Breast epithelium (tissue), 4 donors: ENCODE measurements around the gene UBE3C. TPM values are rescaled to one million over a fixed set of nuclear protein-coding genes. Genes with fewer than 3 reads are reported as not detected.

Experiments used
- DNase-seq, 2 donors: peaks; one replicate each; pipeline ENCODE4 v3.0.0-alpha.2; 2019; ENCODE audit warnings: low spot score in 2 of 2
- H3K27ac ChIP-seq, 2 donors: fragments of 200-600 bp; sonication (generic) in 1 of 2; one replicate each; pipeline ENCODE4 v1.5.1; 2016 to 2019; ENCODE audit warnings: mild to moderate bottlenecking in 1 of 2
- H3K27me3 ChIP-seq, 2 donors: fragments of 200-600 bp; sonication (generic) in 1 of 2; one replicate each; pipeline versions ENCODE4 v1.5.1 to v1.6.0; 2017 to 2019; ENCODE audit warnings: control low read depth in 1 of 2, mild to moderate bottlenecking in 1 of 2
- H3K36me3 ChIP-seq: fragments of 200-600 bp; one replicate; pipeline ENCODE4 v1.5.1; 2019
- H3K4me1 ChIP-seq, 2 donors: fragments of 200-600 bp; sonication (generic); one replicate each; pipeline ENCODE4 v1.5.1; 2016 to 2019; ENCODE audit warnings: control low read depth in 1 of 2
- H3K4me3 ChIP-seq, 3 donors: fragments of 200-600 bp; sonication (generic); 1 replicate in 2 of 3; 2 replicates in 1 of 3; pipeline ENCODE4 v1.5.1; 2016 to 2019; ENCODE audit warnings: mild to moderate bottlenecking in 3 of 3, moderate library complexity in 2 of 3
- H3K9me3 ChIP-seq, 2 donors: fragments of 200-600 bp; sonication (generic) in 1 of 2; one replicate each; pipeline ENCODE4 v1.5.1; 2016 to 2019; ENCODE audit warnings: control low read depth in 1 of 2
- CTCF ChIP-seq, 3 donors: fragments of 450-650 bp; IDR thresholded peaks; one replicate each; pipeline ENCODE4 v1.5.1; 2016 to 2017; ENCODE audit warnings: antibody characterized with exemption in 3 of 3, mild to moderate bottlenecking in 3 of 3, moderate library complexity in 3 of 3
- POLR2A ChIP-seq: fragments of 450-650 bp; IDR thresholded peaks from one replicate; pipeline ENCODE4 v1.6.1; 2016; ENCODE audit warnings: antibody characterized with exemption, mild to moderate bottlenecking, moderate library complexity
- POLR2AphosphoS5 ChIP-seq, 3 donors: sonication (generic); formaldehyde crosslinking; IDR thresholded peaks; one replicate each; pipeline ENCODE4 v1.6.1; 2017; ENCODE audit warnings: antibody characterized with exemption in 3 of 3
- intact Hi-C: fragments of 100-400 bp; cut with DNase I; formaldehyde crosslinking; loops from one replicate; pipeline ENCODE4 v1.15.1; 2023; ENCODE audit warnings: low total_unique reads
- total RNA-seq, 3 donors: library from RNA; depleted of rRNA; stranded (reverse); fragments of >200 nt; gene quantifications; one replicate each; pipeline ENCODE4 v1.1.0, GENCODE V29; 2016

The UBE3C gene
- total RNA-seq: 10 to 100 TPM; 63.0 to 96.4 (median 87.4) TPM

- intact Hi-C loops: no loop called here
These were observed at the start of gene UBE3C for GRCh38 chr7:157138424-157139110. Gene UBE3C (plus strand): TSS chr7:157138926. CDS start chr7:157139273, 347 bp downstream.

GRCh38 chr7:157089100-157089610 is 49.6 kb upstream of the UBE3C start:
- no peak for DNase-seq
- peaks cover 18 to 25% of the 10 kb centered on the region in 2 donors for H3K9me3 ChIP-seq
- no peaks in the 10 kb centered on the region for H3K4me1 ChIP-seq
- peaks cover 0 to 16% of the 10 kb centered on the region in 2 donors for H3K27me3 ChIP-seq
- TF ChIP-seq POLR2AphosphoS5 (IDR thresholded peaks at IDR 0.05) (no peak), CTCF (IDR thresholded peaks at IDR 0.05) (no peak), POLR2A (no peak)
- intact Hi-C loops: no loop called here
- no peaks in the 10 kb centered on the region for H3K36me3 ChIP-seq
- no peak overlapping the region for H3K27ac ChIP-seq
- no peak overlapping the region for H3K4me3 ChIP-seq

More at GRCh38 chr7:157138424-157139110, at the start of gene UBE3C:
- Histone ChIP-seq H3K4me3 (peak within 1 kb of the TSS; percentile 53 to 94 (median 76)), H3K9me3 (no peaks in the 10 kb centered on the region), H3K27ac (peak within 1 kb of the TSS; percentile 92 to 93), H3K4me1 (peaks cover 0 to 19% of the 10 kb centered on the region in 2 donors), H3K27me3 (no peaks in the 10 kb centered on the region), H3K36me3 (no peaks in the 10 kb centered on the region)
- DNase-seq: peak; percentile 76 to 82
- TF ChIP-seq POLR2AphosphoS5 (IDR thresholded peaks at IDR 0.05) (peak; percentile 21 to 47 (median 30)), POLR2A (no peak)

DNA sequence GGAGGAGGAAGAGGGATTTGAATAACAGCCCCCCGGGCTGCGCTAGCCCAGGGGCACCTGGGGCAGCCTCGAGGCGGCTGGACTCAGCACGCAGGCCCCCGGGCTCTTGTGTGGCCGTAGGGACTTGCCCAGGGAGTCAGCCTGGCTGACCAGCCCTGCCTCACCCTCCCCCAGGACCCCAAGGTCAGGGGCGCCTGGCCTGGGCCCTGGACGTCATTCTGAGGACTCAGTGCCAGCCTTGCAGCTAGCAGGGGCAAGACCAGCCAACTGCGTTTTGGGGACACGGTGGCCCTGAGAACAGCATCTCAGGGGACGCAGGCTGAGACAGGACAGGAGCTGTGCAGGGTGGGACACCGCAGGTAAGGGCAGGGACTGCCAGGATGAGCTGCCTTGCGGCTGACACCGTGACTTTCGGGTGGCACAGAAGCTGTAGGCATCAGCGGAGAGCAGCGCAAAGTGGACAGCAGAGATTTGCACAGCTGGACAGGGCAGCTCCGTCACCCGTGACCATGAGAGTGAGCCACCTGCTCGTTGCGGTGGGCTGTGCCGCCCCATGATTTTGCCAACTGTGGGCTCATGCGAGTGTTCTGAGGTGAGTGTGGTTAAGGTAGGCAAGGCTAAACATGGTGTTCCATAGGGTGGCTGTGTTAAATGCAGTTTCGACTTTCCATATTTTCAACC is 48.1 kb upstream of the UBE3C start:
- H3K27me3 ChIP-seq: peaks cover 0 to 16% of the 10 kb centered on the region in 2 donors
- H3K36me3 ChIP-seq: no peaks in the 10 kb centered on the region
- no peak for DNase-seq
- no peak for TF ChIP-seq POLR2AphosphoS5 (IDR thresholded peaks at IDR 0.05)
- no peak for TF ChIP-seq POLR2A
- TF ChIP-seq CTCF (IDR thresholded peaks at IDR 0.05): no peak
- intact Hi-C loops: no loop called here
- no peaks in the 10 kb centered on the region for H3K4me1 ChIP-seq
- no peak overlapping the region for H3K27ac ChIP-seq
- H3K9me3 ChIP-seq: peaks cover 4 to 12% of the 10 kb centered on the region in 2 donors
- no peak overlapping the region for H3K4me3 ChIP-seq

GRCh38 chr7:157096286-157097055 is 42.3 kb upstream of the UBE3C start:
- Histone ChIP-seq H3K27ac (no peak overlapping the region), H3K27me3 (no peaks in the 10 kb centered on the region), H3K4me3 (peak overlapping the region in 1 of 3 donors; percentile 11), H3K36me3 (no peaks in the 10 kb centered on the region), H3K9me3 (peaks cover 4 to 12% of the 10 kb centered on the region in 2 donors), H3K4me1 (no peaks in the 10 kb centered on the region)
- intact Hi-C loops: no loop called here
- TF ChIP-seq CTCF (IDR thresholded peaks at IDR 0.05) (no peak), POLR2A (no peak), POLR2AphosphoS5 (IDR thresholded peaks at IDR 0.05) (no peak)
- DNase-seq: no peak

DNA sequence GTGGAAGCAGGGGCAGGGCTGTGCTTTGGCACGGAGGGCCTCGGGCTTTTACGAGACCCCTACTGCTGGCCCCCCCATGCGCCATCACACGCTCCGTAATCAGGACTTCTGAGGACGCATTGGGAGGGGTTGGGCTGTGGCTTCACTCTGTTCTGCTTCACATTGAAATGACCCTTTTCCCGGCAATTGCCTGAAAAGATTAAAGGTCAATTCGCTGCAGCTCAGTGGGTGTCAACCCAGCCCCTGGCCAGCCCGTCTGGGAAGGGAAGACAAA is 41.7 kb upstream of the UBE3C start:
- Histone ChIP-seq H3K36me3 (no peaks in the 10 kb centered on the region), H3K27ac (no peak overlapping the region), H3K9me3 (peaks cover 2 to 12% of the 10 kb centered on the region in 2 donors), H3K27me3 (no peaks in the 10 kb centered on the region), H3K4me1 (no peaks in the 10 kb centered on the region), H3K4me3 (no peak overlapping the region)
- DNase-seq: no peak
- TF ChIP-seq CTCF (IDR thresholded peaks at IDR 0.05) (no peak), POLR2A (no peak), POLR2AphosphoS5 (IDR thresholded peaks at IDR 0.05) (no peak)
- intact Hi-C loops: no loop called here
